Measurements from ENCODE around the gene CDK17.
"Not testable (repeated sequence)": the region's sequence is repeated elsewhere in the genome, so short reads cannot be mapped to it uniquely, and the experiment has no call there.

Gene CDK17

GRCh38 chr12:96321941-96322340 lies 78.3 kb downstream of the CDK17 start:
- Histone ChIP-seq H3K18ac (ENCODE audit: low read depth in 1 of 2, low read length in 2 of 2) (no peak overlapping the region), H3K4ac (ENCODE audit: low read depth in 1 of 2, low read length in 2 of 2) (no peak overlapping the region), H3K9me3 (ENCODE audit: control insufficient read depth, low read length) (peaks cover 3% of the 10 kb centered on the region), H4K8ac (ENCODE audit: low read length) (no peak overlapping the region), H3K14ac (ENCODE audit: low read length in 2 of 2) (no peak overlapping the region), H2AFZ (ENCODE audit: low read depth, low read length) (no peak overlapping the region), H2BK5ac (ENCODE audit: low read depth, low read length, poor library complexity, severe bottlenecking) (no peak overlapping the region), H3K9ac (ENCODE audit: low read length) (no peak overlapping the region), H3K36me3 (ENCODE audit: control insufficient read depth in 1 of 2, insufficient read depth in 2 of 2, low read depth in 1 of 2, low read length in 2 of 2) (peaks cover 4 to 43% of the 10 kb centered on the region in 2 experiments), H3K79me1 (replicated peaks; ENCODE audit: low read length, poor library complexity, severe bottlenecking) (peaks cover 8% of the 10 kb centered on the region), H3K27me3 (ENCODE audit: control insufficient read depth in 1 of 2, insufficient read depth in 1 of 2, low read length in 2 of 2) (no peaks in the 10 kb centered on the region), H3K23ac (ENCODE audit: low read length in 2 of 2) (no peak overlapping the region), H2AK5ac (ENCODE audit: low read length, severe bottlenecking) (no peak overlapping the region), H3K27ac (ENCODE audit: low read length, poor library complexity, severe bottlenecking) (no peak overlapping the region), H3K4me3 (ENCODE audit: insufficient read depth in 1 of 2, low read depth in 1 of 2, low read length in 2 of 2) (no peak overlapping the region), H2BK120ac (ENCODE audit: low read depth, low read length) (no peak overlapping the region), H4K91ac (ENCODE audit: low read length) (no peak overlapping the region), H2BK12ac (ENCODE audit: low read length in 2 of 2) (no peak overlapping the region), H2BK15ac (ENCODE audit: low read depth, poor library complexity, severe bottlenecking) (no peak overlapping the region), H3K4me1 (ENCODE audit: control insufficient read depth, insufficient read depth, low read depth, low read length) (no peaks in the 10 kb centered on the region), H3K4me2 (ENCODE audit: low read length, poor library complexity, severe bottlenecking) (no peak overlapping the region)
- DNase-seq = no peak
- 98% methylated on average over 4 of the region's 6 CpGs for WGBS

DNA sequence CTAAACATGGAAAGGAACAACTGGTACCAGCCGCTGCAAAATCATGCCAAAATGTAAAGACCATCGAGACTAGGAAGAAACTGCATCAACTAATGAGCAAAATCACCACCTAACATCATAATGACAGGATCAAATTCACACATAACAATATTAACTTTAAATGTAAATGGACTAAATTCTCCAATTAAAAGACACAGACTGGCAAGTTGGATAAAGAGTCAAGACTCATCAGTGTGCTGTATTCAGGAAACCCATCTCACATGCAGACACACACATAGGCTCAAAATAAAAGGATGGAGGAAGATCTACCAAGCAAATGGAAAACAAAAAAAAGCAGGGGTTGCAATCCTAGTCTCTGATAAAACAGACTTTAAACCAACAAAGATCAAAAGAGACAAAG lies 82.4 kb downstream of the CDK17 start:
- not testable (repeated sequence) for DNase-seq; H2AFZ ChIP-seq (ENCODE audit: low read depth, low read length); H3K4ac ChIP-seq (ENCODE audit: low read depth in 1 of 2, low read length in 2 of 2); H3K27ac ChIP-seq (ENCODE audit: low read length, poor library complexity, severe bottlenecking); H3K27me3 ChIP-seq (ENCODE audit: control insufficient read depth in 1 of 2, insufficient read depth in 1 of 2, low read length in 2 of 2); H2BK15ac ChIP-seq (ENCODE audit: low read depth, poor library complexity, severe bottlenecking); H3K9ac ChIP-seq (ENCODE audit: low read length); H3K14ac ChIP-seq (ENCODE audit: low read length in 2 of 2); H4K8ac ChIP-seq (ENCODE audit: low read length); H2BK5ac ChIP-seq (ENCODE audit: low read depth, low read length, poor library complexity, severe bottlenecking); H3K9me3 ChIP-seq (ENCODE audit: control insufficient read depth, low read length); H2BK12ac ChIP-seq (ENCODE audit: low read length in 2 of 2); H3K4me2 ChIP-seq (ENCODE audit: low read length, poor library complexity, severe bottlenecking); H2BK120ac ChIP-seq (ENCODE audit: low read depth, low read length); H3K23ac ChIP-seq (ENCODE audit: low read length in 2 of 2); H3K18ac ChIP-seq (ENCODE audit: low read depth in 1 of 2, low read length in 2 of 2); H2AK5ac ChIP-seq (ENCODE audit: low read length, severe bottlenecking); H3K79me1 ChIP-seq (replicated peaks; ENCODE audit: low read length, poor library complexity, severe bottlenecking); H3K4me1 ChIP-seq (ENCODE audit: control insufficient read depth, insufficient read depth, low read depth, low read length); H4K91ac ChIP-seq (ENCODE audit: low read length); H3K4me3 ChIP-seq (ENCODE audit: insufficient read depth in 1 of 2, low read depth in 1 of 2, low read length in 2 of 2)
- peaks cover 0 to 17% of the 10 kb centered on the region in 2 experiments for H3K36me3 ChIP-seq (ENCODE audit: control insufficient read depth in 1 of 2, insufficient read depth in 2 of 2, low read depth in 1 of 2, low read length in 2 of 2)
- no CpG with 5 or more reads among the region's 2 CpGs for WGBS

DNA sequence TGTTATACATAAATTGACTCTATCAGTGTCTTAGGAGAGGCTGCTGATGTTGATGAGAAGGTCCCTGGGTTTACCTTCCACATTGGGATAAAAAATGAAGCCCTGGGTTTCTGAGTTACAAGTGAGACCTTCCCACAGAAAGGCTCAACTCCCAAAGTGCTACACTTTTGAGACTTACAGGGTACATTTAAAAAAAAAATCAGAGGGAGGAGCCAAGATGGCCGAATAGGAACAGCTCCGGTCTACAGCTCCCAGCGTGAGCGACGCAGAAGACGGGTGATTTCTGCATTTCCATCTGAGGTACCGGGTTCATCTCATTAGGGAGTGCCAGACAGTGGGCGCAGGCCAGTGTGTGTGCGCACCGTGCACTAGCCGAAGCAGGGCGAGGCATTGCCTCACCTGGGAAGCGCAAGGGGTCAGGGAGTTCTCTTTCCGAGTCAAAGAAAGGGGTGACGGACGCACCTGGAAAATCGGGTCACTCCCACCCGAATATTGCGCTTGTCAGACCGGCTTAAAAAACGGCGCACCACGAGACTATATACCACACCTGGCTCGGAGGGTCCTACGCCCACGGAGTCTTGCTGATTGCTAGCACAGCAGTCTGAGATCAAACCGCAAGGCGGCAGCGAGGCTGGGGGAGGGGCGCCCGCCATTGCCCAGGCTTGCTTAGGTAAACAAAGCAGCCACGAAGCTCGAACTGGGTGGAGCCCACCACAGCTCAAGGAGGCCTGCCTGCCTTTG lies 84.3 kb downstream of the CDK17 start:
- H3K4ac ChIP-seq (ENCODE audit: low read depth in 1 of 2, low read length in 2 of 2); H2AFZ ChIP-seq (ENCODE audit: low read depth, low read length); H2BK120ac ChIP-seq (ENCODE audit: low read depth, low read length); H3K14ac ChIP-seq (ENCODE audit: low read length in 2 of 2); H2BK15ac ChIP-seq (ENCODE audit: low read depth, poor library complexity, severe bottlenecking); H3K27ac ChIP-seq (ENCODE audit: low read length, poor library complexity, severe bottlenecking); H3K4me3 ChIP-seq (ENCODE audit: insufficient read depth in 1 of 2, low read depth in 1 of 2, low read length in 2 of 2); H3K9ac ChIP-seq (ENCODE audit: low read length); H3K23ac ChIP-seq (ENCODE audit: low read length in 2 of 2); H3K9me3 ChIP-seq (ENCODE audit: control insufficient read depth, low read length); H2BK12ac ChIP-seq (ENCODE audit: low read length in 2 of 2); H3K79me1 ChIP-seq (replicated peaks; ENCODE audit: low read length, poor library complexity, severe bottlenecking); H3K4me1 ChIP-seq (ENCODE audit: control insufficient read depth, insufficient read depth, low read depth, low read length); H2AK5ac ChIP-seq (ENCODE audit: low read length, severe bottlenecking); H2BK5ac ChIP-seq (ENCODE audit: low read depth, low read length, poor library complexity, severe bottlenecking); H4K8ac ChIP-seq (ENCODE audit: low read length); H3K27me3 ChIP-seq (ENCODE audit: control insufficient read depth in 1 of 2, insufficient read depth in 1 of 2, low read length in 2 of 2); H3K4me2 ChIP-seq (ENCODE audit: low read length, poor library complexity, severe bottlenecking): not testable (repeated sequence)
- peak overlapping the region in 1 of 2 experiments; percentile 52 for H3K18ac ChIP-seq (ENCODE audit: low read depth in 1 of 2, low read length in 2 of 2)
- peak; percentile 29 for DNase-seq
- peak overlapping the region; percentile 68 for H4K91ac ChIP-seq (ENCODE audit: low read length)
- peaks cover 0 to 25% of the 10 kb centered on the region in 2 experiments for H3K36me3 ChIP-seq (ENCODE audit: control insufficient read depth in 1 of 2, insufficient read depth in 2 of 2, low read depth in 1 of 2, low read length in 2 of 2)
- 24% methylated on average over 16 of the region's 33 CpGs for WGBS

DNA sequence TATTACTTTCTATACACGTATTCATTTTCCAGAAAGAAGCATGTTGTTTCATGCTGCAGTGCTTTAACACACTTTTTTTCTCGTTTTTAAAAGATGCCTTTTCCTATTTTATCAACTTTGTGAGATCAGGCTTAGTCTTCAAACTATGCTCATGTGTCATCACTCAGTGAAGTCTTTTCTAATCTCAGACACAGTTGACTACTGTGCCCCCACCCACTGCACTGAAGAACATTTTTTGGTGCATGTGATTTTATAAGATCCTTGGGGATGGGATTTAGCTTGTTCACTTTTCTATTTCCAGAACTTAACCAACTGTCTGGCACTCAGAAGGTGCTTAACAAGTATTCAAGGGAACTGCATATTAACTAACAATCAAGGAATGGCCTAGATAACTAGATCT lies 85.5 kb downstream of the CDK17 start:
- 94% methylated on average over 2 of the region's 2 CpGs for WGBS
- H3K4me3 ChIP-seq (ENCODE audit: insufficient read depth in 1 of 2, low read depth in 1 of 2, low read length in 2 of 2) = no peak overlapping the region
- H2AK5ac ChIP-seq (ENCODE audit: low read length, severe bottlenecking) = no peak overlapping the region
- H4K8ac ChIP-seq (ENCODE audit: low read length) = no peak overlapping the region
- DNase-seq = no peak
- H3K27me3 ChIP-seq (ENCODE audit: control insufficient read depth in 1 of 2, insufficient read depth in 1 of 2, low read length in 2 of 2) = no peaks in the 10 kb centered on the region
- no peak overlapping the region for H2AFZ ChIP-seq (ENCODE audit: low read depth, low read length)
- H3K9ac ChIP-seq (ENCODE audit: low read length) = no peak overlapping the region
- H2BK5ac ChIP-seq (ENCODE audit: low read depth, low read length, poor library complexity, severe bottlenecking) = no peak overlapping the region
- H2BK15ac ChIP-seq (ENCODE audit: low read depth, poor library complexity, severe bottlenecking) = no peak overlapping the region
- H3K79me1 ChIP-seq (replicated peaks; ENCODE audit: low read length, poor library complexity, severe bottlenecking) = no peaks in the 10 kb centered on the region
- H3K36me3 ChIP-seq (ENCODE audit: control insufficient read depth in 1 of 2, insufficient read depth in 2 of 2, low read depth in 1 of 2, low read length in 2 of 2) = peaks cover 0 to 37% of the 10 kb centered on the region in 2 experiments
- no peaks in the 10 kb centered on the region for H3K9me3 ChIP-seq (ENCODE audit: control insufficient read depth, low read length)
- H3K4ac ChIP-seq (ENCODE audit: low read depth in 1 of 2, low read length in 2 of 2) = no peak overlapping the region
- no peak overlapping the region for H2BK120ac ChIP-seq (ENCODE audit: low read depth, low read length)
- peaks cover 1% of the 10 kb centered on the region for H3K4me1 ChIP-seq (ENCODE audit: control insufficient read depth, insufficient read depth, low read depth, low read length)
- H4K91ac ChIP-seq (ENCODE audit: low read length) = no peak overlapping the region
- H3K4me2 ChIP-seq (ENCODE audit: low read length, poor library complexity, severe bottlenecking) = no peak overlapping the region
- H3K27ac ChIP-seq (ENCODE audit: low read length, poor library complexity, severe bottlenecking) = no peak overlapping the region
- H3K14ac ChIP-seq (ENCODE audit: low read length in 2 of 2) = no peak overlapping the region
- H3K18ac ChIP-seq (ENCODE audit: low read depth in 1 of 2, low read length in 2 of 2) = no peak overlapping the region
- no peak overlapping the region for H2BK12ac ChIP-seq (ENCODE audit: low read length in 2 of 2)
- no peak overlapping the region for H3K23ac ChIP-seq (ENCODE audit: low read length in 2 of 2)
